CD14-positive monocyte (primary cell): ENCODE data around the gene ACER1. TPM values are rescaled to one million over a fixed set of nuclear protein-coding genes. Genes with fewer than 3 reads are reported as not detected.
"Not testable (repeated sequence)": the region's sequence is repeated elsewhere in the genome, so short reads cannot be mapped to it uniquely, and the experiment has no call there.

ENCODE experiments used
- DNase-seq, 3 donors: peaks; one replicate each; pipeline ENCODE4 v3.0.0-alpha.2; 2011 to 2022
- H2AFZ ChIP-seq: 2 replicates; pipeline ENCODE4 v1.6.0; 2012; ENCODE audit warnings: mild to moderate bottlenecking, low read depth, low read length, inconsistent platforms; ENCODE audit not compliant: insufficient read depth, poor library complexity, severe bottlenecking
- H3K27ac ChIP-seq, 2 donors: 1 replicate in 1 of 2; 2 replicates in 1 of 2; pipeline ENCODE4 v1.5.1; 2012 to 2013; ENCODE audit warnings: low read length in 2 of 2, control low read depth in 1 of 2, inconsistent platforms in 1 of 2, low read depth in 1 of 2, mild to moderate bottlenecking in 1 of 2
- H3K27me3 ChIP-seq, 2 donors: one replicate each; pipeline versions ENCODE4 v1.6.0 to v1.6.1; 2011 to 2013; ENCODE audit warnings: low read length in 2 of 2; ENCODE audit not compliant: control insufficient read depth in 2 of 2, insufficient read depth in 2 of 2
- H3K36me3 ChIP-seq, 2 donors: replicated peaks in 1 of 2; 1 replicate in 1 of 2; 2 replicates in 1 of 2; pipeline versions ENCODE4 v1.5.1 to v1.6.1; 2012 to 2013; ENCODE audit warnings: low read length in 2 of 2, control low read depth in 1 of 2, inconsistent platforms in 1 of 2, mild to moderate bottlenecking in 1 of 2; ENCODE audit not compliant: insufficient read depth in 2 of 2, control insufficient read depth in 1 of 2
- H3K4me1 ChIP-seq, 2 donors: 1 replicate in 1 of 2; 2 replicates in 1 of 2; pipeline versions ENCODE4 v1.5.1 to v1.6.1; 2012 to 2013; ENCODE audit warnings: low read length in 2 of 2, control low read depth in 1 of 2, inconsistent platforms in 1 of 2, mild to moderate bottlenecking in 1 of 2, moderate library complexity in 1 of 2; ENCODE audit not compliant: insufficient read depth in 2 of 2, control insufficient read depth in 1 of 2
- H3K4me2 ChIP-seq: replicated peaks from 2 replicates; pipeline ENCODE3; 2012; ENCODE audit warnings: low read length, moderate library complexity, mild to moderate bottlenecking; ENCODE audit not compliant: poor library complexity, severe bottlenecking; ENCODE audit errors: extremely low read depth
- H3K4me3 ChIP-seq, 3 experiments: fragments of 200-600 bp in 1 of 3; sonication (generic) in 1 of 3; replicated peaks in 1 of 3; 1 replicate in 2 of 3; 2 replicates in 1 of 3; pipeline ENCODE4 v1.5.1; 2011 to 2013; ENCODE audit warnings: low read length in 3 of 3, mild to moderate bottlenecking in 3 of 3, control low read depth in 2 of 3, low read depth in 2 of 3, inconsistent platforms in 1 of 3, moderate library complexity in 1 of 3
- H3K79me2 ChIP-seq: 2 replicates; pipeline ENCODE4 v1.6.0; 2012; ENCODE audit warnings: mild to moderate bottlenecking, control low read depth, inconsistent platforms, low read length, moderate library complexity; ENCODE audit not compliant: insufficient read depth
- H3K9ac ChIP-seq: 2 replicates; pipeline ENCODE4 v1.6.0; 2017; ENCODE audit warnings: low read length, mild to moderate bottlenecking; ENCODE audit not compliant: insufficient read depth, poor library complexity, severe bottlenecking
- H3K9me3 ChIP-seq, 2 donors: replicated peaks in 1 of 2; 1 replicate in 1 of 2; 2 replicates in 1 of 2; pipeline versions ENCODE4 v1.5.1 to v1.6.1; 2012 to 2013; ENCODE audit warnings: low read length in 2 of 2, control low read depth in 1 of 2; ENCODE audit not compliant: control insufficient read depth in 1 of 2, insufficient read depth in 1 of 2
- H4K20me1 ChIP-seq: 2 replicates; pipeline ENCODE4 v1.6.0; 2012; ENCODE audit warnings: mild to moderate bottlenecking, low read length, control low read depth, moderate library complexity; ENCODE audit not compliant: insufficient read depth
- H3K27ac Mint-ChIP-seq, 7 donors: one replicate each; pipeline ENCODE4 v1.8.0; 2020; ENCODE audit warnings: mild to moderate bottlenecking in 7 of 7, mixed read lengths in 7 of 7, moderate library complexity in 6 of 7, inconsistent platforms in 2 of 7
- H3K27me3 Mint-ChIP-seq, 3 donors: one replicate each; pipeline ENCODE4 v1.8.0; 2021 to 2022; ENCODE audit warnings: low read depth in 3 of 3, mild to moderate bottlenecking in 3 of 3, mixed read lengths in 3 of 3, moderate library complexity in 3 of 3, inconsistent platforms in 1 of 3
- H3K36me3 Mint-ChIP-seq, 2 donors: one replicate each; pipeline ENCODE4 v1.8.0; 2020; ENCODE audit warnings: mixed read lengths in 2 of 2, inconsistent platforms in 1 of 2, mild to moderate bottlenecking in 1 of 2
- H3K4me1 Mint-ChIP-seq: one replicate; pipeline ENCODE4 v1.8.0; 2020; ENCODE audit warnings: mild to moderate bottlenecking, mixed read lengths
- H3K4me3 Mint-ChIP-seq, 2 donors: one replicate each; pipeline ENCODE4 v1.8.0; 2020; ENCODE audit warnings: mild to moderate bottlenecking in 2 of 2, mixed read lengths in 2 of 2, moderate library complexity in 1 of 2
- H3K9me3 Mint-ChIP-seq, 7 donors: one replicate each; pipeline ENCODE4 v1.8.0; 2020 to 2022; ENCODE audit warnings: mixed read lengths in 7 of 7, mild to moderate bottlenecking in 6 of 7, moderate library complexity in 6 of 7, inconsistent platforms in 2 of 7
- CTCF ChIP-seq: fragments of 200-600 bp; IDR thresholded peaks from one replicate; pipeline ENCODE4 v1.8.0; 2022; ENCODE audit warnings: antibody characterized with exemption, mild to moderate bottlenecking
- WGBS: methylation state at CpG from one replicate; pipeline ENCODE4 v1.1.5; 2013; ENCODE audit warnings: missing lambda C conversion rate; ENCODE audit not compliant: insufficient coverage; 5-methylcytosine and 5-hydroxymethylcytosine counted together
- intact Hi-C, 2 donors: fragments of 100-400 bp; cut with micrococcal nuclease; formaldehyde crosslinking; loops; one replicate each; pipeline versions ENCODE4 v1.15.0 to v1.15.1; 2023
- polyA plus RNA-seq, 3 donors: library from polyadenylated mRNA; depleted of rRNA in 1 of 3; unstranded in 2 of 3; stranded (reverse) in 1 of 3; fragments of 300-500 nt in 2 of 3; fragments of >200 nt in 1 of 3; fragmentation: Illumina TruSeq in 2 of 3; gene quantifications; 1 replicate in 2 of 3; 2 replicates in 1 of 3; pipeline ENCODE4 v1.2.3, GENCODE V29; 2012 to 2021

Gene ACER1
- polyA plus RNA-seq, 3 donors, result not detected

GRCh38 chr19:6350688-6351087 is 17.3 kb upstream of the ACER1 start:
- TF ChIP-seq CTCF, result no peak
- Mint-ChIP-seq H3K4me3 (no peak overlapping the region), H3K4me1 (peaks cover 10% of the 10 kb centered on the region), H3K27ac (no peak overlapping the region), H3K36me3 (no peaks in the 10 kb centered on the region), H3K9me3 (peaks cover 0 to 10% (median 4%) of the 10 kb centered on the region in 7 donors), H3K27me3 (peaks cover 0 to 11% (median 5%) of the 10 kb centered on the region in 3 donors)
- H3K9me3 ChIP-seq, result no peaks in the 10 kb centered on the region
- no peak overlapping the region for H3K4me3 ChIP-seq
- H3K79me2 ChIP-seq, result no peaks in the 10 kb centered on the region
- intact Hi-C loops, result no loop called here
- no peaks in the 10 kb centered on the region for H3K36me3 ChIP-seq
- H3K27ac ChIP-seq, result no peak overlapping the region
- H3K9ac ChIP-seq, result no peak overlapping the region
- H2AFZ ChIP-seq, result no peak overlapping the region
- WGBS, result no CpG with 5 or more reads among the region's 2 CpGs
- H3K4me1 ChIP-seq, result peaks cover 0 to 4% of the 10 kb centered on the region in 2 donors
- H4K20me1 ChIP-seq, result no peaks in the 10 kb centered on the region
- no peak overlapping the region for H3K4me2 ChIP-seq
- no peaks in the 10 kb centered on the region for H3K27me3 ChIP-seq
- DNase-seq, result no peak

- H3K9me3 ChIP-seq, H3K4me3 ChIP-seq, H3K27me3 ChIP-seq, H3K27ac ChIP-seq, H2AFZ ChIP-seq, H3K79me2 ChIP-seq, H3K36me3 ChIP-seq, H3K4me2 ChIP-seq, H3K36me3 Mint-ChIP-seq, H3K9ac ChIP-seq, H4K20me1 ChIP-seq, H3K27ac Mint-ChIP-seq, H3K4me1 ChIP-seq, H3K4me3 Mint-ChIP-seq, H3K9me3 Mint-ChIP-seq, intact Hi-C loops, DNase-seq: not testable (repeated sequence)
- peaks cover 2 to 11% (median 5%) of the 10 kb centered on the region in 3 donors for H3K27me3 Mint-ChIP-seq
- no CpG with 5 or more reads among the region's 2 CpGs for WGBS
- H3K4me1 Mint-ChIP-seq, result peaks cover 10% of the 10 kb centered on the region
Observed at GRCh38 chr19:6349271-6349670, 15.9 kb upstream of the ACER1 start.
